8988T (cell line): ENCODE measurements around the gene PRSS8.
"Not testable (repeated sequence)": the region's sequence is repeated elsewhere in the genome, so short reads cannot be mapped to it uniquely, and the experiment has no call there.

Source experiments
- DNase-seq: peaks from one replicate; pipeline ENCODE4 v3.0.0; 2011

Gene PRSS8

GRCh38 chr16:31127182-31127581 lies 8.3 kb downstream of the PRSS8 start:
- DNase-seq = no peak

- no peak for DNase-seq
Observed at GRCh38 chr16:31125844-31126243, 9.7 kb downstream of the PRSS8 start.

GRCh38 chr16:31120129-31120528 lies 15.4 kb downstream of the PRSS8 start:
- DNase-seq = no peak

GRCh38 chr16:31118223-31119155 lies 17.0 kb downstream of the PRSS8 start:
- no peak for DNase-seq

- DNase-seq = peak; percentile 84
Observed at GRCh38 chr16:31117384-31118222, 17.9 kb downstream of the PRSS8 start, which contains the start of gene KAT8. KAT8 (plus strand) TSS chr16:31117664; CDS start chr16:31117682, 18 bp downstream.

GRCh38 chr16:31114468-31114867 lies 21.1 kb downstream of the PRSS8 start:
- DNase-seq = no peak

- no peak for DNase-seq
Observed at GRCh38 chr16:31113121-31114120, 22.1 kb downstream of the PRSS8 start.

- no peak for DNase-seq
Observed at GRCh38 chr16:31112711-31113110, 22.8 kb downstream of the PRSS8 start.

GRCh38 chr16:31111881-31112466 lies 23.6 kb downstream of the PRSS8 start:
- DNase-seq = no peak

- no peak for DNase-seq
Observed at GRCh38 chr16:31110106-31111034, 25.2 kb downstream of the PRSS8 start.

- no peak for DNase-seq
Observed at GRCh38 chr16:31109622-31110021, 25.9 kb downstream of the PRSS8 start.

- no peak for DNase-seq
Observed at GRCh38 chr16:31108794-31109558, 26.6 kb downstream of the PRSS8 start.

- peak; percentile 85 for DNase-seq
Observed at GRCh38 chr16:31108035-31108793, 27.3 kb downstream of the PRSS8 start, which contains the start of gene BCKDK. BCKDK (plus strand) TSS chr16:31108386; CDS start chr16:31109224, 838 bp downstream.

GRCh38 chr16:31107465-31107867 lies 28.1 kb downstream of the PRSS8 start:
- DNase-seq = no peak

- DNase-seq = no peak
Observed at GRCh38 chr16:31106509-31107464, 28.7 kb downstream of the PRSS8 start.

GRCh38 chr16:31105677-31106213 lies 29.8 kb downstream of the PRSS8 start:
- peak; percentile 67 for DNase-seq

GRCh38 chr16:31100876-31101641 lies 34.5 kb downstream of the PRSS8 start:
- DNase-seq = not testable (repeated sequence)
